HepG2 (cell line): ENCODE data around the gene DUSP16. TPM values are rescaled to one million over a fixed set of nuclear protein-coding genes. Genes with fewer than 3 reads are reported as not detected.

Experiments
- ARID2 ChIP-seq: sonication (generic); formaldehyde crosslinking; IDR thresholded peaks from 2 replicates; pipeline ENCODE4 v1.8.1; 2022; ENCODE audit warnings: mild to moderate bottlenecking, missing genetic modification reagents, borderline replicate concordance
- CHD4 ChIP-seq: fragments of 200-600 bp; sonication (generic); IDR thresholded peaks from 2 replicates; pipeline ENCODE4 v1.7.0; 2017; ENCODE audit warnings: mild to moderate bottlenecking, low read length, borderline replicate concordance
- FOSL1 ChIP-seq: sonication (generic); formaldehyde crosslinking; IDR thresholded peaks from 2 replicates; pipeline ENCODE4 v1.9.0; 2021; ENCODE audit warnings: missing genetic modification reagents, borderline replicate concordance
- FOXJ3 ChIP-seq: sonication (generic); formaldehyde crosslinking; IDR thresholded peaks from 2 replicates; pipeline ENCODE4 v1.4.0; 2020; ENCODE audit warnings: missing genetic modification reagents, mild to moderate bottlenecking, borderline replicate concordance
- GABPB1 ChIP-seq: IDR thresholded peaks from 2 replicates; pipeline ENCODE4 v1.6.1; 2016; ENCODE audit warnings: mild to moderate bottlenecking, missing genetic modification reagents, moderate library complexity, missing compliant biosample characterization
- SMC3 ChIP-seq: IDR thresholded peaks from 2 replicates; pipeline ENCODE4 v1.6.1; 2011; ENCODE audit warnings: low read length, improper control_type of control experiment
- TFAP4 ChIP-seq: sonication (generic); IDR thresholded peaks from 2 replicates; pipeline ENCODE4 v1.6.1; 2016; ENCODE audit warnings: low read depth, borderline replicate concordance
- ZNF280B ChIP-seq: sonication (generic); formaldehyde crosslinking; IDR thresholded peaks from 2 replicates; pipeline ENCODE4 v1.5.0; 2020; ENCODE audit warnings: missing genetic modification reagents, mild to moderate bottlenecking, borderline replicate concordance
- ZNF710 ChIP-seq: sonication (generic); formaldehyde crosslinking; IDR thresholded peaks from 2 replicates; pipeline ENCODE4 v1.5.0; 2020; ENCODE audit warnings: mild to moderate bottlenecking, missing genetic modification reagents, borderline replicate concordance
- ZNF766 ChIP-seq: sonication (generic); formaldehyde crosslinking; IDR thresholded peaks from 2 replicates; pipeline ENCODE4 v1.5.0; 2020; ENCODE audit warnings: missing genetic modification reagents, borderline replicate concordance
- polyA plus RNA-seq, 8 experiments: library from polyadenylated mRNA; depleted of rRNA in 3 of 8; stranded (reverse) in 7 of 8; unstranded in 1 of 8; fragments of >200 nt; fragmentation: Illumina TruSeq in 4 of 8; extraction: Trizol in 4 of 8; gene quantifications; 2 replicates each; pipeline versions ENCODE4 v1.2.1 to v1.2.3, GENCODE V29; 2011 to 2016; ENCODE audit warnings: low read depth in 4 of 8, missing spikeins in 1 of 8, mixed read lengths in 1 of 8; ENCODE audit not compliant: insufficient read depth in 1 of 8
- total RNA-seq, 5 experiments: library from RNA; depleted of rRNA; stranded (reverse); fragments of >200 nt; fragmentation: Illumina TruSeq; extraction: Trizol; gene quantifications; 2 replicates each; pipeline ENCODE4 v1.2.3, GENCODE V29; 2016; ENCODE audit warnings: low read depth in 1 of 5

DUSP16 gene
- total and polyA plus RNA-seq, 2 of the 13 experiments (the other 11 are each of a cell fraction or from before 2014, with no cell fraction given), result 45.7 to 46.6 TPM

GRCh38 chr12:12537421-12537820 is 25.2 kb downstream of the DUSP16 start (continued):
- TF ChIP-seq ZNF710 (CRISPR knock-in tag), result no peak
- TF ChIP-seq TFAP4, result no peak
- TF ChIP-seq ZNF766 (CRISPR knock-in tag), result no peak
- no peak for TF ChIP-seq FOXJ3 (CRISPR knock-in tag)
- no peak for TF ChIP-seq GABPB1 (CRISPR knock-in tag)
- no peak for TF ChIP-seq SMC3
- no peak for TF ChIP-seq ZNF280B (CRISPR knock-in tag)
- TF ChIP-seq ARID2, result no peak
- no peak for TF ChIP-seq FOSL1
- no peak for TF ChIP-seq CHD4
- TF ChIP-seq, all 625 proteins: peak for 0
